Astrocyte (in vitro differentiated cells and primary cell): ENCODE results near the gene NFILZ. TPM values are rescaled to one million over a fixed set of nuclear protein-coding genes. Genes with fewer than 3 reads are reported as not detected.

Experiments
- total RNA-seq: library from RNA; stranded (reverse); gene quantifications from 2 replicates; pipeline ENCODE4 v1.2.1, GENCODE V29; 2021

The NFILZ gene
- total RNA-seq, 1 donor from 2014 or later = not detected

Other genes with a start within 250 kb of the NFILZ start
- 85.2 and 89.1 TPM in 2 replicates for gene RAB11B, start 240.3 kb upstream of the NFILZ start, total RNA-seq
- gene MARCHF2, start 217.3 kb upstream of the NFILZ start, total RNA-seq = 29.0 and 30.9 TPM in 2 replicates
- 137 and 172 TPM in 2 replicates for gene HNRNPM, start 185.7 kb upstream of the NFILZ start, total RNA-seq
- gene PRAM1, start 128.0 kb upstream of the NFILZ start, total RNA-seq = 0.25 and 0.36 TPM in 2 replicates
- 15.8 and 17.2 TPM in 2 replicates for gene ZNF414, start 116.5 kb upstream of the NFILZ start, total RNA-seq
- gene MYO1F, start 53.2 kb upstream of the NFILZ start, total RNA-seq = 0.12 and 0.23 TPM in 2 replicates
- 34.0 and 35.1 TPM in 2 replicates for gene ADAMTS10, start 19.9 kb upstream of the NFILZ start, total RNA-seq
- gene ACTL9, start 68.2 kb downstream of the NFILZ start, total RNA-seq = not detected in 2 replicates
- gene OR2Z1, start 91.0 kb downstream of the NFILZ start, total RNA-seq = not detected in 2 replicates
- gene ZNF558, start 201.7 kb downstream of the NFILZ start, total RNA-seq = not detected in 2 replicates
- not detected in 2 replicates for gene MBD3L1, start 201.7 kb downstream of the NFILZ start, total RNA-seq